ENCODE measurements around the gene AUTS2.

Gene AUTS2

DNA sequence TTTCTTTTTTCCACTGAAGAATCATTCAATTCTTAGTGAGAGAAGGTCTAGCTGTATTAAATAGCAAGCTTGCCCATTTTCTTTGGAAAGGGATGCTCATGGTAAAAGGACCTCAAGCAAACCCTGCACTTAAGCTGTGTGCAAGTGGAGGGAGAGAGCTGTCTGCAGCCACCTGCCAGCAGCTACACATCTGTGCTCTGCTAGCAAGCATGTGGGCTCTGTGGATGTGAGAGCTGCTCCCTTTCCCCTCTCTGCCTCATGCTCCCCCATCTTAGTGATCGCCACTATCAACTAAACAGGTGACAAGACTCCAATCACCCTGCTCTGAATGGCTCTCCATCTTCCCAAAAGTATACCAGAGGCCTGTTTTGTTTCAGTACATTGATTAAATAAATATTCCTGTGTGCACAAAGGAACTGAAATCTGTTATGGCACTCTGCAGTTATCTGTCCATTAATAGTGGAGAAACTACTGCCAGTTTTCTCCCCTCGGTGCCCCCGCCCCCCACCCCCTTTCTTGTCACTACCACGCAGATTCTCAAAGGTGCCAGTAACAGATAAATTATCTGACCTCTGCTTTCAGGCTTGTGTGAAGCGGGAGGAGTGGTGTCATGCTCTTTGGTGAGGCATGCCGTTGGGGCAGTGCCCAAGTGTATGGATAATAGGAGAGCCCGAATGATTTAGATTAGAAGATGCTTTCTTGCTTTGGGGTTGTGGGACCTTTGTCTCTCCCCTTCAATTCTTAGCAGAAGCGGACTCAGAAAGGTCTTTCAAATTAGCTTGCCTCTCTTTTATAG, 26.4 kb downstream of the AUTS2 start:
- DNase-seq (ENCODE audit: low read depth, low spot score) = no peak

DNA sequence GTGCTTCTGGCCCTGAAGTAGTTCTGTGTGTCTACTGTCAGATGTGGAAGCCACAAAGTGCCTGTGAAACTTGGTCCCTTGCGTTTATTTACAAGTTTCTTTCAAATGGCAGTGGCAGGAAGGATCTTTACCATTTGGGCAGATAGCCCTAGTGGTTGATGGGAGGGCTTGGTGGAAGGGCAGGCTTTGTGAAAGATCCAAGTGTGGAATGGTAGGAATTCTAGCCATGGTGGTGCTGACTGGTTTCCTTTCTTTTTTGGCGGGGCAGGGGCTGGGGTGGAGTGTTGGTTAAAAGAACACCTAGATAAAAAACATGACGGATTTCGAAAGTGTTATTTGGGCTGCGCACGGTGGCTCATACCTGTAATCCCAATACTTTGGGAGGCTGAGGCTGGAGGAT, 27.0 kb downstream of the AUTS2 start:
- no peak for DNase-seq (ENCODE audit: low read depth, low spot score)

DNA sequence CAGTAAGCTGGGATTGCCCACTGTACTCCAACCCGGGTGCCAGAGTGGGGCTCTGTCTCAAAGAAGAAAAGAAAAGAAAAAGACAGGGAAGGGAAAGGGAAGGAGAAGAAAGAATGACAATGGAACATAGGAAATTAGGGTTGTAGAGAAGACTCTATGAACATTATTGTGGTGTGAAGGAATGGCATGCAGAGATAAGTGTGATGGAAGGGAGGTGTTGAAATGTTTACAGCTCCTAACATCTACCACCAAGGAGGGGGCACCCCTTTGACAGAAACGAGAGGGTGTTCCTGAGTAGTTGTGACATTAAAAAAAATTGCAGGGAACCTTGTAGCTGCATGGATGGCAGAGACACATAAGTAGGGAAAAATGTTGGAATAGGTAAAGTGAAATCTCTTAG, 27.5 kb downstream of the AUTS2 start:
- no peak for DNase-seq (ENCODE audit: low read depth, low spot score)

DNA sequence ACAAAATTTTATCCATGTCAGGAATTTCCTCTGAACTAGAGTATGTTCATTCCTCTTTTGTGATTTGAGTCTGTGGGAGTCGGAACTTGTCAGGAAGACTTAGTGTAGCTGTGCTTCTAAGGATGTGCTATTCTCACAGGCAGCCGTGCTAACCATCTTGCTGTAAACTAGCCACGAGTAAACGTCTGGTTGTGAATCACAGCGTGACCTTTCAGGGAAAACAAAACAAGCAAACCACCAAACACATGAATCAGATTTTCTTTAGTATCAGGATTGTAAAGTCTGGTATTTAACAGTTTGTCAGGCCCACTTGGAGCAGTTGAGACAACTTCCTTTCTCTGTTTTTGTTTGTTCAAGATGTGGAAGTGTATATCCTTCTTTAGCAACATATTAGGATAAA, 32.0 kb downstream of the AUTS2 start:
- no peak for DNase-seq (ENCODE audit: low read depth, low spot score)

GRCh38 chr7:69631131-69631530, 32.9 kb downstream of the AUTS2 start:
- DNase-seq (ENCODE audit: low read depth, low spot score) = no peak

- no peak for DNase-seq (ENCODE audit: low read depth, low spot score)
These were observed 34.0 kb downstream of the AUTS2 start for GRCh38 chr7:69632280-69632679.

DNA sequence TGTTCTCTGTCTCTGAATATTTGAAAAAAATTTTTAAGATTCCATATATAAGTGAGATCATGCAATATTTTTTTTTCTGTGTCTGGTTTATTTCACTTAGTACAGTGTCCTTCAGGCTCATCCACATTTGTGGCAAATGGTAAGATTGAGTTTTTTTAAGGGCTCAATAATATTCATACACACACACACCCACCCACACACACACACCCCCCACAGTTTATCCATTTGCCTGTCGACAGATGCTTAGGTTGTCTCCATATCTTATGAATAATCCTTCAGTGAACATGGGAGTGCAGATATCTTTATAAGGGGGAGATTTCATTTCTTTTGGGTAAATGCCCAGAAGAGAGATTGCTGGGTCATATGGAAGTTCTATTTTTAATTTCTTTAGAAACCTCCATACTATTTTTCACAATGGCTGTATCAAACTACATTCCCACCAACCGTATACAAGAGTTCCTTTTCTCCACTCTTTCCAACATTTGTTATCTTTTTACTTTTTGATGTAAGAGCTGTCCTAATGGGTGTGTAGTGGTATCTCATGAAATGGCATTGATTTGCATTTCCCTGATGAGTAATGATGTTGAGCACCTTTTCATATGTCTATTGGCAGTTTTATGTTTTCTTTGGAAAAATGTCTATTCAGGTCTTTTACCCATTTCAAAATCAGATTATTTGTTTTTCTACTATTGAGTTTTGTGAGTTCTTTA, 35.0 kb downstream of the AUTS2 start:
- no peak for DNase-seq (ENCODE audit: low read depth, low spot score)

- DNase-seq (ENCODE audit: low read depth, low spot score) = no peak
These were observed 37.4 kb downstream of the AUTS2 start for GRCh38 chr7:69635555-69636185.

DNA sequence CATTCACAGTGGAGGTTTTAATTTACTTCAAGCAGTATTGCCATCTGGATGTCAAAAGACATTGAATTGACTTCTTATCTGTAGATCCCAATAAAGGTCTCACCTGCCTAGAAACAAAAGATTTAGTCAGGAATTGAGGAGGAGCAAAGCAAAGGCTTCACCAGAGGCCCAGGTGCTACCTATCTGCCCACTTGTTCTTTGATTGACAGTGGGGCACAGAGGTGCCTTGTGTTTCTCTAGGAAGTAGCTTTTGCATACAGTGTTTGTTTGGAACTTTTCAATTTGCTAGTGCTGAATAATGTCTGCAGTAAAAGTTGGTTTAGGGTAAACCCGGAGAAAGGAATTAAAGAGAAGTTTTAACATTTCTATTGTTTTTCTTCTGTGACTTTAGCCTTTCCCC, 40.4 kb downstream of the AUTS2 start:
- DNase-seq (ENCODE audit: low read depth, low spot score) = no peak

DNA sequence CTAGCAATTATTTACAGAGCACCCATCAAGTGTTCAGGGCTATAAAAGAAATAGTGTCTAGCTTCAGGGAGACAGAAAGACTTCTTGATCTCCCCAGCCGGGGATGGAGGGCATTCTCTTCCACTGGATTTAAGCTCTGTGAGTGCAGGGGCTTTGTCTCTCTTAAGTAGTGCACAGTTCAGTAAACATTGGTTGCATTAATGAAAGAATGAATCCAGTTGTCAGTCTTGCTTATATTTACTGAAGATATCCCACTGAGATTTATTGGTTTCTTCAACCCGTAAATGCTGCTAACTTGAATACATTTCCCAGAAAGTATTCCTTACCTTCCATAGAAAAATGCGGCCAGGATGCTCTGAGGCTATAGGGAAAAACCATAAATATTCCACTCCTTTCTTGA, 41.9 kb downstream of the AUTS2 start:
- DNase-seq (ENCODE audit: low read depth, low spot score) = no peak

DNA sequence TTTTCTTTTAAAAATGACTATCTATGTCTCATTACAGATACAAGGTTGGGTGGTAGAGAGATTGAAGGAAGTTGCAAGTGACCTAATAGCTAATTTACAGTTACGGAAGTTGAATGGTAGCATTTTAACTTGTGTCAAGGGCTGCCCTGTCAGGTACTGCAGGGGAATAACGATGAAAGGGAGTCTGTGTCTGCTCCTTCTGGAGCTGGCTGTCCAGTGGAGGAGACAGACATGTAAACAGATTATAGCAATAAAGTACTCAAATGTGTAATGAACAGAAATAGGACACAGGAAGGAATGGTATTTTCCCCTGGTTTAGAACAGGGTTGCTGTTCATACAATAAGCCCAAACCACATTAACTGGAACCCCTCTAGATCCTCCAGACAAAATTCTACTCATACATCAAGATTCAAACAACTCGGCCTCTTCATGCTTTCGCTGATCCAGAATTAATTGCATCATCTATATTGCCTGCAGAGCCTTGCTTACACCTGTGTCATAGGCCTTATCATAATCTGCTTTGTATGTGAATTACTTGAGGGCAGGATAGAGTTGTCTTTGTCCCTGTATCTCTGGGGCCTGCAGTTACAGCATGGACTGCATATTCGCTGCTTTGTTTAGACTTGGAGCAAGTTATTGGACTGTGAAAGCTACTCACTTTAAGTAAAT, 42.8 kb downstream of the AUTS2 start:
- DNase-seq (ENCODE audit: low read depth, low spot score) = no peak

GRCh38 chr7:69643265-69643664, 45.0 kb downstream of the AUTS2 start:
- DNase-seq (ENCODE audit: low read depth, low spot score) = no peak

GRCh38 chr7:69643708-69644445, 45.6 kb downstream of the AUTS2 start:
- DNase-seq (ENCODE audit: low read depth, low spot score) = no peak

- DNase-seq (ENCODE audit: low read depth, low spot score) = no peak
These were observed 47.4 kb downstream of the AUTS2 start for GRCh38 chr7:69645683-69646082.

DNA sequence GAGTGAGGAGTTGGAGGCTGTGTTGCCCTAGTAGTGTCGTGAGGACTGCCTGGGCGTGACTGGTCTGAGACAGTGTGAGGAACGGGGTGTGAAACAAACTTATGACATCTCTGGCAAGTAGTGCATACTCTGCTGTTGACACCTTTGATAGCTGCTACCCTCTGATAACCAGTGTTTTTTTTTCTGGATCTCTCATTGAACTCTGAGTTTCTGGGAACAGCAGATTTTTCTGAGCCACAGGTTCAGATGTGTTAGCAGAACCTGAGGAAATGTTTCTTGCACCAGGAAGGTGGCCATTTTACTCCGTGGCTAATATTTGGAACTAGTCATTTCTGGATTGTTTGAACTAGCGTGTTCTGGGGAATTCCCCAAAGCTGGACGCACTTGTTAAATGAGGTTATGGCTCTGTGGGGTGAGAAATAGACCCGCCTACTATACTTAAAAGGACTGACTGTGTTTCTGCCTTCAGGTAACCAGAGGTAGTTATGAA, 52.9 kb downstream of the AUTS2 start:
- DNase-seq (ENCODE audit: low read depth, low spot score) = no peak

- DNase-seq (ENCODE audit: low read depth, low spot score) = no peak
These were observed 54.8 kb downstream of the AUTS2 start for GRCh38 chr7:69652947-69653701.

DNA sequence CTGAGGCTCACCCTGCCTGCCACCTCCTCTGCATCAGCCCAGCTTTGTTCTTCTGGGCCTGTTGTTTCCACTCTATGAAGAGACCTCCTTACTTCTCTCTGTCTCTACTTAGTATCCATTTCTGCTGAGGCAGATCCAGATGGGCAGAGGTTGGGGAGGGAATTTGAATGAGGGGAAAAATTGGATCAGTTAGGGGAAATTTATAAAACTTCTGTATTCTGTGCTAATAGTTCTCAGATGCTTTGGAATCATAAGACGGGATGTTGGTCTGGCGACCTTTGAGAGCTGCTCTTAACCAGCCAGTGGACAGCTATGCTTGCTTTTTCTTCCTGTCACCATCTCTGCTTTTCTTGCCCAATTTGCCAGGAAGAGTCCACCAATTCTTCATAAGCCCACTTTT, 55.5 kb downstream of the AUTS2 start:
- DNase-seq (ENCODE audit: low read depth, low spot score) = no peak

GRCh38 chr7:69654381-69654780, 56.1 kb downstream of the AUTS2 start:
- DNase-seq (ENCODE audit: low read depth, low spot score) = no peak

DNA sequence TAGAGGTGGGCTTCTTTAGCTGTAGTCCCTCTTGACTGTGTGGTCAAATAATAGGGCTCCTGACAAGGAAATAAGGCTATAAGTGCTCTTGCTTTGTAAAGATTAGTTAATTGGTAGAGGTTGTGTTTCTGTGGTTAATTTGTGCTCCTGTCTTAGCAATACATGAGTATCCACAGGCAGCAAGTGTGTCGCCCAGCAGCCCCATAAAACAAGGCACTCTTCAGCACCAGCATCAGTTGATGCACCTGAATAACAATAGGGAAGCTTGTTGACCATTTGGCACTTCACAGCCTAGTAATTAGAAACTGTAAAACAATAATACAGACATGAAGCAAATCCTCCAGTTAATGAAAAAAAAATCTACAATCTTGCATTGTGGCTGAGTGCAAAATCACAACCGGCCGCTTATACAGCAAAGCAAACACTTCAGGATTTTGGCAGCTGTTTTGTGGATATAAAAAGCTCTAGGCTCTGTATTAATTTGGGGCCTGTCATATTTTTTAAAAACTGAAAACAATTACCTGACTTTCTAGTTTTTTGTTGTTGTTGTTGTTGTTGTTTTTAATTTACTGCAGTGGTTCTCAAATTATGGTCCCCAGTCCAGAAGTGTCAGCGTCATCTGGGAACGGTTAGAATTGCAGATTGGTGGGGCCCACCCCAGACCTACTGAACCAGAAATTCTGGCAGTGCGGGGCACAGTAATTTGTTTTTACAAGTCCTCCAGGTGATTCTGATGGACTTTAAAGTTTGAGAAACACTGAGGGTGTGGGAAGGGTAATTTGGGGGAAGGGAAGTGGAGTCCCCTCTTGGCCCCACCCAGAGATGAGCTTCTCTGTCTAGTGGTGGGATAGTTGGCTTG, 56.8 kb downstream of the AUTS2 start:
- no peak for DNase-seq (ENCODE audit: low read depth, low spot score)

DNA sequence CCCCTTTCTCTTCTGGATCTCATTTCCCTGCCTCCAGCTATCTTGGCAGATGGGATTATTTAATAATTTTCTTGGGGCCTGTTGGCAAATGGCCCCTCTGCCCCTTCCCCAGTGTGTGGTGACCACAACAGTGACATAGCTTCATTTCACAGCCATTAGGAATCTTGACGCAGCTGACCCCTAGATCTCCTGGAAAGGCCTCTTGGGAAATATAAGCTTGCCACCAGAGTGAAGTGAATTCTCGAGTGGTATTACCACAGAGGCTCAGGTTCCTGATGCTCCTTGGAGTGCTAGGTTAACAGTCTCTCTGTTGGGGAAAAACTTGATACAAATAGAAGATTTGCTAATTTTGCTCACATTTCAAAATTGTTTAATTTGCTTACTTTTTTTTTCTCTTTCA, 57.8 kb downstream of the AUTS2 start:
- DNase-seq (ENCODE audit: low read depth, low spot score) = no peak
